Mucosa of rectum (tissue), 2 donors: ENCODE results near the gene PRICKLE3.
"Not testable (repeated sequence)": the region's sequence is repeated elsewhere in the genome, so short reads cannot be mapped to it uniquely, and the experiment has no call there.

Experiments
- H3K27ac ChIP-seq, 2 donors: one replicate each; pipeline ENCODE4 v1.7.0; 2013; ENCODE audit warnings: inconsistent platforms in 2 of 2, low read depth in 2 of 2, low read length in 2 of 2
- H3K27me3 ChIP-seq, 2 donors: one replicate each; pipeline ENCODE4 v1.7.0; 2013; ENCODE audit warnings: low read length in 2 of 2; ENCODE audit not compliant: control insufficient read depth in 2 of 2, insufficient read depth in 2 of 2
- H3K36me3 ChIP-seq, 2 donors: one replicate each; pipeline ENCODE4 v1.7.0; 2013; ENCODE audit warnings: low read length in 2 of 2; ENCODE audit not compliant: control insufficient read depth in 2 of 2, insufficient read depth in 2 of 2
- H3K4me1 ChIP-seq, 2 donors: one replicate each; pipeline ENCODE4 v1.7.0; 2013; ENCODE audit warnings: low read length in 2 of 2, mild to moderate bottlenecking in 1 of 2; ENCODE audit not compliant: control insufficient read depth in 2 of 2, insufficient read depth in 2 of 2
- H3K4me3 ChIP-seq, 2 donors: one replicate each; pipeline ENCODE4 v1.7.0; 2013; ENCODE audit warnings: low read length in 2 of 2
- H3K9ac ChIP-seq, 2 donors: one replicate each; pipeline ENCODE4 v1.7.0; 2013; ENCODE audit warnings: low read length in 2 of 2, low read depth in 1 of 2, mild to moderate bottlenecking in 1 of 2
- H3K9me3 ChIP-seq, 2 donors: one replicate each; pipeline ENCODE4 v1.7.0; 2013; ENCODE audit warnings: low read length in 2 of 2; ENCODE audit not compliant: control insufficient read depth in 2 of 2
- donor health status: healthy.
- donor health status: Normal muscosa, but diverticular disease.

PRICKLE3 gene

DNA sequence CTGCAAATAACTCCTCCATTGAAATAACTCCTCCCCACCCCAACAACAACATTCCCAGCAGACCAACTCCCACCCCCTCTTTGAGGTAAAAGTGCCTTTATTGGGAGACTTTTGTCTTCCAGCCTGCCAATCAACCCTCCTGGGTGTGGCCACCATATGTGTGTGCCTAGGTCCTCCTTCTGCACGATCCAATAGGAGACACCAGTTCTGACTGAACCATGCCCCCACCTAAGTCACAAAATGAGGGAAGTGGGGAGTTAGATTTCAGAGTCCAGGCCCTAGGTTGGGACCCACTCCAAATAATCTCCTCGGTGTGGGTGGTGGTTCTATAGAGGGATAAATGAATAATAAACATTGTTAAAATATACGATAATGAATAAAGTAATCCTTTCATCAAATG, 11.4 kb downstream of the PRICKLE3 start:
- H3K4me1 ChIP-seq: peaks cover 8 to 20% of the 10 kb centered on the region in 2 donors
- no peaks in the 10 kb centered on the region for H3K9me3 ChIP-seq
- H3K9ac ChIP-seq: no peak overlapping the region
- H3K27me3 ChIP-seq: no peaks in the 10 kb centered on the region
- H3K27ac ChIP-seq: no peak overlapping the region
- no peak overlapping the region for H3K4me3 ChIP-seq
- peaks cover 12 to 19% of the 10 kb centered on the region in 2 donors for H3K36me3 ChIP-seq

DNA sequence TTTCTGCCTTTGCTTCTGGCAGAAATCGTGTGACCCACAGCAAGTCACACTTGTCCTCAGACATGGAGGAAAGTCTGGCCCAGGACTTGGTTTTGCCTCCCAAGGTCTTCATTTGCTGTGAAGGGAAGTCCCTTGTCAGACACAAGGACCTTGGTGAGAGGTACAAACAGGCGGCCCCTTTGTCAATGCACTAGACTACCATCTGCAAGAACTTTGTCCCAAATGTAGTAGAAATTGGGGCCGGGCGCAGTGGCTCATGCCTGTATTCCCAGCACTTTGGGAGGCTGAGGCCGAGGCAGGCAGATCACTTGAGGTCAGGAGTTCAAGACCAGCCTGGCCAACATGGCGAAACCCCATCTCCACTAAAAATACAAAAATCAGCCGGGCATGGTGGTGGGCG, 12.6 kb downstream of the PRICKLE3 start:
- Histone ChIP-seq H3K4me3 (peak overlapping the region in 1 of 2 donors; percentile 75), H3K4me1 (peaks cover 8 to 20% of the 10 kb centered on the region in 2 donors), H3K27ac (peak overlapping the region; percentile 92 to 95)
- not testable (repeated sequence) for H3K9me3 ChIP-seq, H3K9ac ChIP-seq, H3K27me3 ChIP-seq, H3K36me3 ChIP-seq

- Histone ChIP-seq H3K9ac (peak overlapping the region; percentile 89 to 90), H3K27me3 (no peaks in the 10 kb centered on the region), H3K9me3 (no peaks in the 10 kb centered on the region), H3K36me3 (peaks cover 3 to 7% of the 10 kb centered on the region in 2 donors), H3K4me3 (peak overlapping the region; percentile 68 to 75), H3K27ac (peak overlapping the region; percentile 92 to 95), H3K4me1 (peaks cover 8 to 20% of the 10 kb centered on the region in 2 donors)
Measured at GRCh38 chrX:49172280-49172780, 13.8 kb downstream of the PRICKLE3 start.

DNA sequence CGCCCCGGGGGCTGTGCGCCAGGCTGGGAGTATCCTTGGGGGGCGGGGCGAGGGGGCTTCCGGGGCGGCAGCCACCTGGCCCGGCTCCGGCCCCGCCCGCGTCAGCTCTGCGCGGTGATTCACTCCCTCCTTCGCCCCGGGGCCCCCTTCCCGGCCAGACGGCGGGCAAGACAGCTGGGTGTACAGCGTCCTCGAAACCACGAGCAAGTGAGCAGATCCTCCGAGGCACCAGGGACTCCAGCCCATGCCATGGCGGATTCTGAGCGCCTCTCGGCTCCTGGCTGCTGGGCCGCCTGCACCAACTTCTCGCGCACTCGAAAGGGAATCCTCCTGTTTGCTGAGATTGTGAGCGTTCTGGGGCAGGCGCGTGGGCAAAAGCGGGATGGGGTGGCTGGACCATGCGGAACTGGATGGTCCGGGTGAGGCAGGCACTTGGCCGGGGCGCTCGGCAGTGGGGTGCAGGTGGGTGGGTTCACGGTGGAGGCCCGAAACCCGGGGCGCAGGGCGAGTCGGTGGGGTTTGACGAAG, 14.4 kb downstream of the PRICKLE3 start, which contains the start of gene PLP2:
PLP2 (plus strand) TSS at position 147 of the 528 bp plus-strand sequence; CDS start at position 250, 103 bp downstream.
- no peaks in the 10 kb centered on the region for H3K9me3 ChIP-seq
- H3K4me3 ChIP-seq: peak within 1 kb of the TSS; percentile 68 to 75
- H3K4me1 ChIP-seq: peaks cover 10 to 20% of the 10 kb centered on the region in 2 donors
- peaks cover 3 to 7% of the 10 kb centered on the region in 2 donors for H3K36me3 ChIP-seq
- H3K27ac ChIP-seq: peak within 1 kb of the TSS; percentile 92 to 95
- H3K27me3 ChIP-seq: no peaks in the 10 kb centered on the region
- peak within 1 kb of the TSS; percentile 89 to 90 for H3K9ac ChIP-seq

DNA sequence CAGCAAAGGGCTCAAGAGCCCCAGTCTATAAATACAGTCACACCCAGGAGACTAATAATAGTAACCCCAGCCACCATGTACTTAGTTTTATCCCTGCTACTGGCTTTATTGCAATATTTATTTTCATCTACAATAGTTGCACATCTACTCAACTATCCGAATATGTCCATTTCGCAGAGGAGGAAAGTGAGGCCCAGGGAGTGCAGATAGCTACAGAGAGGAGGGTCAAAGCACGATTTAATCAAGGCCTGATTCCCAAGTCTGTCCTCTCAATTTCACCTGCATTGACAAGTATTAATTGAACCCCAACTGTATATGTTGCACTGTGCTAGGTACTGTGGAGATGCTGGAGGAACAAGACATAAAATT, 18.4 kb downstream of the PRICKLE3 start:
- H3K9me3 ChIP-seq: no peaks in the 10 kb centered on the region
- H3K36me3 ChIP-seq: no peaks in the 10 kb centered on the region
- peak overlapping the region; percentile 68 to 73 for H3K9ac ChIP-seq
- no peaks in the 10 kb centered on the region for H3K27me3 ChIP-seq
- H3K4me3 ChIP-seq: peak overlapping the region; percentile 50 to 69
- H3K4me1 ChIP-seq: peaks cover 9 to 23% of the 10 kb centered on the region in 2 donors
- H3K27ac ChIP-seq: peak overlapping the region; percentile 93 to 94

GRCh38 chrX:49166914-49167739, 19.0 kb downstream of the PRICKLE3 start:
- Histone ChIP-seq H3K4me1 (peaks cover 8 to 23% of the 10 kb centered on the region in 2 donors), H3K9ac (peak overlapping the region; percentile 68 to 73), H3K27me3 (no peaks in the 10 kb centered on the region), H3K4me3 (peak overlapping the region; percentile 50 to 69), H3K9me3 (no peaks in the 10 kb centered on the region), H3K27ac (peak overlapping the region; percentile 93 to 94), H3K36me3 (no peaks in the 10 kb centered on the region)

DNA sequence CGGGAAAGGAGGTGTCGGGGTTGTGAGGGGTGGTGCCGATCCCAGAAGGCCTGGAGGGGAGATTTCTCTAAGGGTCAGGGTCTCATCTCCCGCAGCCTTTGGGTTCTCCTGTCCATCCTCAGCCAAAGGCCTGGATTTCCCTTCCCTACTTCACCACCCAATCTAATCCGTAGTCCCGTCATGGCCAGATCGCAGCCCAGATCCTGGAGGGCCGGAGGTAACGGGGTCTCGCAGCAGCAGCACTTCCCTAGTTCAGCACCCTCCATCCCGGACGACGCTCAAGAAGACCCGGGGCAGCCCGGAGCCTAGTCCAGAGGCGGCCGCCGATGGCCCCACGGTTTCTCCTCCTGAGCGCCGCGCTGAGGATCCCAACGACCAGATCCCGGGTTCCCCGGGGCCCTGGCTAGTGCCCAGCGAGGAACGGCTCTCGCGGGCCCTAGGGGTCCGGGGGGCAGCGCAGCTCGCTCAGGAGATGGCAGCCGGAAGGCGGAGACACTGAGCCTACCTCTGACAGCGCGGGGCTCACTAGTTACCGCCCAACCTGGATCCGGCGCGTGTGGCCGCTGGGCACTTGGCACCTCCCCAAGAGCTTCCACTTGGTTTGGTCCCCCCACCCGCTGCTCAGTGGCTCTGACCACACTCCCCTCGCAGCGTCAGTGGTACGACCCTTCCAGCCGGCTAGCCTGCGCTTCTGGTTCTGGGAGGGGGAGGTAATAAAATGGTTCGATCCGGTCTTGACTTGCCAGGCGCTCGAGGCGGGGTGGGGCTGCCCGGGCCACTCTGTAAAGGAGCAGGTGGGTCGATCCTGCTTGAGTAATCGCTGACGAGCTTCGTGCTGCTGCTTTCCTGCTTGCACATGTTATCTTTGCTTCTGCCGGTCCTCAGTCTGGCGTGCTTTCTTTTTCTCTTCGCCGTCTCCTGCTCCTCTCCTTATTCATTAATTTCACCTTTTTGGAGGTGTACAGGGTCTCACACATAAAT, 20.0 kb downstream of the PRICKLE3 start:
- Histone ChIP-seq H3K27me3 (no peaks in the 10 kb centered on the region), H3K4me3 (peak overlapping the region; percentile 50 to 69), H3K9ac (peak overlapping the region; percentile 68 to 73), H3K27ac (peak overlapping the region; percentile 93 to 94), H3K9me3 (no peaks in the 10 kb centered on the region), H3K36me3 (no peaks in the 10 kb centered on the region), H3K4me1 (peaks cover 8 to 23% of the 10 kb centered on the region in 2 donors)

DNA sequence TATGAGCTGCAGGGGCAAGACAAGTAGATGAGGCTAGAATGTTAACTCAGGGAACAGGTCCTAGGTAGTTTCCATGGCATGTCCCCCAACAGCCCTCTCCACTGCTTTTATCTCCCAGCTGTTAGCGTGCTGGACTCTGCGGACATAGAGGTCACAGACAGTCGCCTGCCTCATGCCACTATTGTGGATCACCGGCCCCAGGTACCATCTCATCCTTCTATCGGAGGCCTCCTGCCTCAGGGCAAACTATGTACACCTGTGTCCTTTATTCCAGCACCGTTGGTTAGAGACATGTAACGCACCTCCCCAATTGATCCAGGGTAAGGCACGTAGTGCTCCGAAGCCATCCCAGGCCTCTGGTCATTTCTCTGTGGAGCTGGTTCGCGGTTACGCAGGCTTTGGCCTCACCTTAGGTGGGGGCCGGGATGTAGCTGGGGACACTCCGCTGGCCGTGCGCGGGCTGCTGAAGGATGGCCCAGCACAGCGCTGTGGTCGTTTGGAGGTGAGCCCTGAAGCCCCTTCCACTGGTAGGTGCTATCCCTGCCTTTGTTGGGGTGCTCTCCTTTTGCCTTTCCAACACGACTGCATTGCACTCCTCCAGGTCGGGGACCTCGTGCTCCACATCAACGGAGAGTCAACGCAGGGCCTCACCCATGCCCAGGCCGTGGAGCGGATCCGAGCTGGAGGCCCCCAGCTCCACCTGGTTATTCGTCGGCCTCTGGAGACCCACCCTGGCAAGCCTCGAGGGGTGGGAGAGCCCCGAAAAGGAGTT, 21.4 kb downstream of the PRICKLE3 start:
- Histone ChIP-seq H3K27ac (peak overlapping the region; percentile 92), H3K4me3 (no peak overlapping the region)

More for the DNA sequence above, 21.4 kb downstream of the PRICKLE3 start:
- H3K9me3 ChIP-seq: no peaks in the 10 kb centered on the region
- peaks cover 8 to 23% of the 10 kb centered on the region in 2 donors for H3K4me1 ChIP-seq
- no peak overlapping the region for H3K9ac ChIP-seq
- H3K36me3 ChIP-seq: no peaks in the 10 kb centered on the region
- no peaks in the 10 kb centered on the region for H3K27me3 ChIP-seq
